Uterus (tissue), 2 donors: ENCODE measurements around the gene ERMARD.

Experiments used
- POLR2A ChIP-seq, 2 donors: fragments of 450-650 bp; IDR thresholded peaks; one replicate each; pipeline ENCODE4 v1.6.1; 2016; ENCODE audit warnings: antibody characterized with exemption in 2 of 2, mild to moderate bottlenecking in 1 of 2, moderate library complexity in 1 of 2
- TF ChIP-seq, protein P1 (sequence below), 4 experiments: fragments of 200-600 bp in 2 of 4; fragments of 450-650 bp in 2 of 4; sonication (generic) in 2 of 4; IDR thresholded peaks; one replicate each; pipeline ENCODE4 v1.5.1; 2016 to 2019; ENCODE audit warnings: antibody characterized with exemption in 4 of 4, mild to moderate bottlenecking in 2 of 4, moderate library complexity in 1 of 4

DNA sequence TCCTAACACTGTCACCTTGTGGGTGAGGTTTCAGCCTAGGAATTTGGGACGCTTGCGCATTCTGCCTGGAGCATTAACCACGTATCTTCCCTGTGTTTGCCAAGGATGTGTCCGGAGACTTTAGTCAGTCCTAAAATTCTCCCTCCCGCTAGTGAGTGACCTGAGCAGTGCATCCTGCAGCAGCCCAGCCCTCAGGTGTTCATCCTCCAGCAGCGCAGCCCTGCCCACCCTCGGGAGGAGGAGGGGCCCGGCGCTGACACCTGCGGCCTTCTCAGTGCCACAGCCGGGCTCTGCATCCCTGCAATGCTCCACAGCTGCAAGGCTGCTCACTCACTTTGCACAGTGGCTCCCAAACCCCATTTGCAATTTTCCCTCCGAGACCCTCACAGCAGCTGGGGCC, 79.5 kb downstream of the ERMARD start:
- TF ChIP-seq, protein P1, sequence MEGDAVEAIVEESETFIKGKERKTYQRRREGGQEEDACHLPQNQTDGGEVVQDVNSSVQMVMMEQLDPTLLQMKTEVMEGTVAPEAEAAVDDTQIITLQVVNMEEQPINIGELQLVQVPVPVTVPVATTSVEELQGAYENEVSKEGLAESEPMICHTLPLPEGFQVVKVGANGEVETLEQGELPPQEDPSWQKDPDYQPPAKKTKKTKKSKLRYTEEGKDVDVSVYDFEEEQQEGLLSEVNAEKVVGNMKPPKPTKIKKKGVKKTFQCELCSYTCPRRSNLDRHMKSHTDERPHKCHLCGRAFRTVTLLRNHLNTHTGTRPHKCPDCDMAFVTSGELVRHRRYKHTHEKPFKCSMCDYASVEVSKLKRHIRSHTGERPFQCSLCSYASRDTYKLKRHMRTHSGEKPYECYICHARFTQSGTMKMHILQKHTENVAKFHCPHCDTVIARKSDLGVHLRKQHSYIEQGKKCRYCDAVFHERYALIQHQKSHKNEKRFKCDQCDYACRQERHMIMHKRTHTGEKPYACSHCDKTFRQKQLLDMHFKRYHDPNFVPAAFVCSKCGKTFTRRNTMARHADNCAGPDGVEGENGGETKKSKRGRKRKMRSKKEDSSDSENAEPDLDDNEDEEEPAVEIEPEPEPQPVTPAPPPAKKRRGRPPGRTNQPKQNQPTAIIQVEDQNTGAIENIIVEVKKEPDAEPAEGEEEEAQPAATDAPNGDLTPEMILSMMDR (IDR thresholded peaks at IDR 0.05) = no peak
- TF ChIP-seq POLR2A (IDR thresholded peaks at IDR 0.05) = no peak
